SK-N-SH (cell line): ENCODE measurements around the gene CFAP99. TPM values are rescaled to one million over a fixed set of nuclear protein-coding genes. Genes with fewer than 3 reads are reported as not detected.

Source experiments
- CTCF ChIA-PET: fragments of 300-600, 350-600 bp; formaldehyde crosslinking; extraction: SDS; loops from one replicate; lab custom pipeline; 2021; lab: Yijun Ruan, JAX
- POLR2A ChIA-PET: fragments of 350-600 bp; sonication (Branson Sonifier 250); formaldehyde crosslinking; extraction: SDS; loops from one replicate; lab custom pipeline; 2020; ENCODE audit warnings: antibody characterized with exemption, inconsistent platforms; lab: Yijun Ruan, JAX
- DNase-seq: peaks from one replicate; pipeline ENCODE4 v3.0.0; 2012
- H2AFZ ChIP-seq: fragments of 200-600 bp; sonication (generic); 2 replicates; pipeline ENCODE4 v1.8.1; 2016; ENCODE audit warnings: antibody characterized with exemption, mild to moderate bottlenecking, low read depth
- H3F3A ChIP-seq: fragments of 200-600 bp; sonication (generic); replicated peaks from 2 replicates; pipeline ENCODE3; 2016; ENCODE audit warnings: antibody characterized with exemption, mild to moderate bottlenecking; ENCODE audit not compliant: insufficient read depth
- H3K27ac ChIP-seq, 2 experiments: fragments of 200-500 bp in 1 of 2; fragments of 200-600 bp in 1 of 2; sonication (Bioruptor generic) in 1 of 2; sonication (generic), shearing (Covaris generic) in 1 of 2; 2 replicates each; pipeline versions ENCODE4 v1.5.1 to v1.6.1; 2014 to 2016; ENCODE audit warnings: low read depth in 2 of 2, inconsistent platforms in 1 of 2, low read length in 1 of 2, mild to moderate bottlenecking in 1 of 2, mixed read lengths in 1 of 2
- H3K27me3 ChIP-seq: fragments of 200-600 bp; sonication (generic), shearing (Covaris generic); 2 replicates; pipeline ENCODE4 v1.6.1; 2016; ENCODE audit warnings: mixed run types; ENCODE audit not compliant: insufficient read depth
- H3K36me3 ChIP-seq, 2 experiments: fragments of 200-500 bp in 1 of 2; fragments of 200-600 bp in 1 of 2; sonication (Bioruptor generic) in 1 of 2; sonication (generic) in 1 of 2; replicated peaks in 1 of 2; 2 replicates each; pipeline versions ENCODE3 to v1.5.1; 2014 to 2016; ENCODE audit warnings: low read length in 1 of 2, mild to moderate bottlenecking in 1 of 2; ENCODE audit not compliant: insufficient read depth in 2 of 2, control insufficient read depth in 1 of 2
- H3K4me1 ChIP-seq, 2 experiments: fragments of 200-500 bp in 1 of 2; fragments of 200-600 bp in 1 of 2; sonication (Bioruptor generic) in 1 of 2; sonication (generic), shearing (Covaris generic) in 1 of 2; 2 replicates each; pipeline versions ENCODE4 v1.5.1 to v1.6.1; 2014 to 2016; ENCODE audit warnings: low read depth in 1 of 2, low read length in 1 of 2, mixed run types in 1 of 2; ENCODE audit not compliant: insufficient read depth in 2 of 2, control insufficient read depth in 1 of 2
- H3K4me2 ChIP-seq: fragments of 200-600 bp; sonication (generic), shearing (Covaris generic); 2 replicates; pipeline ENCODE4 v1.6.1; 2017; ENCODE audit warnings: mixed run types
- H3K4me3 ChIP-seq, 2 experiments: fragments of 200-500 bp in 1 of 2; fragments of 200-600 bp in 1 of 2; sonication (Bioruptor generic) in 1 of 2; sonication (generic), shearing (Covaris generic) in 1 of 2; 2 replicates each; pipeline versions ENCODE4 v1.5.1 to v1.8.1; 2014 to 2016; ENCODE audit warnings: low read depth in 2 of 2, inconsistent platforms in 1 of 2, low read length in 1 of 2, mild to moderate bottlenecking in 1 of 2, mixed read lengths in 1 of 2, moderate library complexity in 1 of 2
- H3K79me2 ChIP-seq: fragments of 200-600 bp; sonication (generic); 2 replicates; pipeline ENCODE4 v1.8.1; 2017; ENCODE audit warnings: mild to moderate bottlenecking; ENCODE audit not compliant: insufficient read depth
- H3K9ac ChIP-seq: fragments of 200-600 bp; sonication (generic); 2 replicates; pipeline ENCODE4 v1.6.1; 2017; ENCODE audit warnings: mixed run types
- H3K9me2 ChIP-seq: fragments of 200-600 bp; sonication (generic); 2 replicates; pipeline ENCODE4 v1.6.1; 2017; ENCODE audit warnings: mixed run types
- H3K9me3 ChIP-seq: fragments of 200-600 bp; sonication (generic); 2 replicates; pipeline ENCODE4 v1.6.1; 2017; ENCODE audit warnings: mixed run types, mild to moderate bottlenecking, moderate library complexity
- H4K20me1 ChIP-seq: fragments of 200-600 bp; sonication (generic); 2 replicates; pipeline ENCODE4 v1.6.1; 2017; ENCODE audit warnings: mild to moderate bottlenecking, mixed run types; ENCODE audit not compliant: insufficient read depth
- EP300 ChIP-seq, 2 experiments: IDR thresholded peaks; 2 replicates each; pipeline versions ENCODE4 v1.4.0 to v1.6.1; 2012; ENCODE audit warnings: borderline replicate concordance in 1 of 2, low read depth in 1 of 2, low read length in 1 of 2
- EZH2phosphoT487 ChIP-seq: fragments of 200-600 bp; sonication (generic); IDR thresholded peaks from 2 replicates; pipeline ENCODE4 v1.6.1; 2017; ENCODE audit warnings: low read depth, mixed run types, mild to moderate bottlenecking, antibody characterized with exemption, moderate library complexity, borderline replicate concordance
- FOXJ3 ChIP-seq: sonication (generic); formaldehyde crosslinking; IDR thresholded peaks from 2 replicates; pipeline ENCODE4 v1.5.1; 2020; ENCODE audit warnings: mild to moderate bottlenecking, missing genetic modification reagents
- GABPA ChIP-seq: IDR thresholded peaks from 2 replicates; pipeline ENCODE4 v1.4.0; 2012; ENCODE audit warnings: low read depth, mild to moderate bottlenecking
- JUND ChIP-seq: IDR thresholded peaks from 2 replicates; pipeline ENCODE4 v1.4.0; 2012
- MXI1 ChIP-seq: IDR thresholded peaks from 2 replicates; pipeline ENCODE4 v1.6.1; 2012; ENCODE audit warnings: mild to moderate bottlenecking, low read depth, low read length, improper control_type of control experiment
- NFIC ChIP-seq: IDR thresholded peaks from 2 replicates; pipeline ENCODE4 v1.4.0; 2012; ENCODE audit warnings: borderline replicate concordance
- NRF1 ChIP-seq: IDR thresholded peaks from 2 replicates; pipeline ENCODE4 v1.6.1; 2012; ENCODE audit warnings: low read depth, mild to moderate bottlenecking, low read length
- RCOR1 ChIP-seq: fragments of 150-350 bp; IDR thresholded peaks from 2 replicates; pipeline ENCODE4 v1.6.1; 2017; ENCODE audit warnings: antibody characterized with exemption, low read length
- RXRA ChIP-seq: IDR thresholded peaks from 2 replicates; pipeline ENCODE4 v1.4.0; 2012; ENCODE audit warnings: low read depth, mild to moderate bottlenecking, borderline replicate concordance
- SIN3A ChIP-seq: IDR thresholded peaks from 2 replicates; pipeline ENCODE4 v1.6.1; 2012; ENCODE audit warnings: low read depth, mild to moderate bottlenecking, low read length, moderate library complexity, borderline replicate concordance
- SMC3 ChIP-seq: IDR thresholded peaks from 2 replicates; pipeline ENCODE4 v1.6.1; 2012; ENCODE audit warnings: low read depth, low read length, improper control_type of control experiment
- TAF1 ChIP-seq: IDR thresholded peaks from 2 replicates; pipeline ENCODE4 v1.6.1; 2012; ENCODE audit warnings: low read depth, mild to moderate bottlenecking, low read length, moderate library complexity, borderline replicate concordance
- TCF12 ChIP-seq: IDR thresholded peaks from 2 replicates; pipeline ENCODE4 v1.4.0; 2012
- TEAD4 ChIP-seq: IDR thresholded peaks from 2 replicates; pipeline ENCODE4 v1.4.0; 2012; ENCODE audit warnings: mild to moderate bottlenecking, borderline replicate concordance; ENCODE audit not compliant: insufficient read depth
- USF1 ChIP-seq: IDR thresholded peaks from 2 replicates; pipeline ENCODE4 v1.4.0; 2012; ENCODE audit warnings: low read depth, borderline replicate concordance
- USF2 ChIP-seq: fragments of 150-350 bp; IDR thresholded peaks from 2 replicates; pipeline ENCODE4 v1.6.1; 2017; ENCODE audit warnings: antibody characterized with exemption, low read length, low read depth, borderline replicate concordance
- WGBS: methylation state at CpG from one replicate; pipeline ENCODE4 v1.1.6; 2017; ENCODE audit warnings: low lambda C conversion rate; 5-methylcytosine and 5-hydroxymethylcytosine counted together
- polyA plus RNA-seq, 3 experiments: library from polyadenylated mRNA; depleted of rRNA; stranded (reverse); fragments of >200 nt; gene quantifications; 2 replicates each; pipeline ENCODE4 v1.2.3, GENCODE V29; 2012
- TF ChIP-seq, protein P1 (sequence below): IDR thresholded peaks from 2 replicates; pipeline ENCODE4 v1.6.1; 2012; ENCODE audit warnings: mild to moderate bottlenecking, low read depth, low read length, moderate library complexity

Gene CFAP99
- polyA plus RNA-seq, 1 of the 3 experiments (the other 2 are of a cell fraction), result 0.13 TPM

DNA sequence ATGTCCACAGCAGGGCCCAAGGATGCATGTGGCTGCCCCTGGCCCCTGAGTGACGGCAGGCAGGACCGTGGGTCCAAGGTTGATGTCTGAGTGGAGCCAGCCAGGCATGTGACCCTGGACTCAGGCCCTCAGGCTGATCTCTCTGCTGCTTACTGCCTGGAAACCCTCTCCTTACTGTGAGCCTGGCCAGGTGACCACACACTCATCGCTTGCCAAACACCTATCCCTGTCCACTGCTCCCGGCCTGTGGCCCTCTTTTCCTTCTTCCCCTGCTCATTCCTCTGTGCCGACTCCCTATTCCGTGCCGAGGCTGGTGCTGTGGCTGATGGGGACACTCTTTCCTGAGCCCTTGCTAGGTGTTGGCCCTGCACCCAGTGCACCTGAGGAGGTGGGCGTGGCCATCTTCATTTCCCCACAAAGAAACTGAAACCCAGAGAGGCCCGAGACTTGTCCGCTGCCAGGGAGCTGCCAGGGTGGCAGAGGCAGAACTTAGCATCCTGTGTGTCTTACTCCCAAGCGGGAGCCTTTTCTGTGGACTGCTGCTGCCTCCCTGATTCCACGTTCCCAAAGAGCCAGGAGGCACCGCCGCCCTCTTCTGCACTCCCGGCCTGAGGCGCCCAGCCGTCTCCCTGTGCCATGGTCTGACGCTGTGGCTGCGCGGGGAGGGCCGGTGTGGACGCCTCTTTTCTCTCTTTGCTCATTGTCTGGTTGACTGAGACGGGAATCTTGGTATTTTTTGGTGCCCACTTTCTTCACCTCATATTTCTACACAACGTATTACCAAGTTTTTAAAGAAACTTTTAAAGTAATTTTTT is 38.9 kb downstream of the CFAP99 start:
- 87% methylated on average over 23 of the region's 24 CpGs for WGBS
- Histone ChIP-seq H4K20me1 (no peaks in the 10 kb centered on the region), H3K27me3 (no peaks in the 10 kb centered on the region), H3K9ac (no peak overlapping the region), H3K36me3 (no peaks in the 10 kb centered on the region), H3K27ac (no peak overlapping the region), H2AFZ (no peak overlapping the region), H3K4me3 (no peak overlapping the region), H3K4me1 (peaks cover 0 to 12% of the 10 kb centered on the region in 2 experiments; a peak in 1 of 4 replicates), H3K4me2 (no peak overlapping the region), H3K9me2 (no peaks in the 10 kb centered on the region), H3K9me3 (no peaks in the 10 kb centered on the region), H3K79me2 (no peaks in the 10 kb centered on the region), H3F3A (peaks cover 4% of the 10 kb centered on the region)
- ChIA-PET POLR2A (no interaction called here), CTCF (interaction anchor here (0.7 kb wide), 1 partner anchor 44 kb away, joined by 3 read pairs; no protein-coding TSS in a partner anchor)
- DNase-seq, result no peak
- TF ChIP-seq, protein P1, sequence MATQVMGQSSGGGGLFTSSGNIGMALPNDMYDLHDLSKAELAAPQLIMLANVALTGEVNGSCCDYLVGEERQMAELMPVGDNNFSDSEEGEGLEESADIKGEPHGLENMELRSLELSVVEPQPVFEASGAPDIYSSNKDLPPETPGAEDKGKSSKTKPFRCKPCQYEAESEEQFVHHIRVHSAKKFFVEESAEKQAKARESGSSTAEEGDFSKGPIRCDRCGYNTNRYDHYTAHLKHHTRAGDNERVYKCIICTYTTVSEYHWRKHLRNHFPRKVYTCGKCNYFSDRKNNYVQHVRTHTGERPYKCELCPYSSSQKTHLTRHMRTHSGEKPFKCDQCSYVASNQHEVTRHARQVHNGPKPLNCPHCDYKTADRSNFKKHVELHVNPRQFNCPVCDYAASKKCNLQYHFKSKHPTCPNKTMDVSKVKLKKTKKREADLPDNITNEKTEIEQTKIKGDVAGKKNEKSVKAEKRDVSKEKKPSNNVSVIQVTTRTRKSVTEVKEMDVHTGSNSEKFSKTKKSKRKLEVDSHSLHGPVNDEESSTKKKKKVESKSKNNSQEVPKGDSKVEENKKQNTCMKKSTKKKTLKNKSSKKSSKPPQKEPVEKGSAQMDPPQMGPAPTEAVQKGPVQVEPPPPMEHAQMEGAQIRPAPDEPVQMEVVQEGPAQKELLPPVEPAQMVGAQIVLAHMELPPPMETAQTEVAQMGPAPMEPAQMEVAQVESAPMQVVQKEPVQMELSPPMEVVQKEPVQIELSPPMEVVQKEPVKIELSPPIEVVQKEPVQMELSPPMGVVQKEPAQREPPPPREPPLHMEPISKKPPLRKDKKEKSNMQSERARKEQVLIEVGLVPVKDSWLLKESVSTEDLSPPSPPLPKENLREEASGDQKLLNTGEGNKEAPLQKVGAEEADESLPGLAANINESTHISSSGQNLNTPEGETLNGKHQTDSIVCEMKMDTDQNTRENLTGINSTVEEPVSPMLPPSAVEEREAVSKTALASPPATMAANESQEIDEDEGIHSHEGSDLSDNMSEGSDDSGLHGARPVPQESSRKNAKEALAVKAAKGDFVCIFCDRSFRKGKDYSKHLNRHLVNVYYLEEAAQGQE, result no peak
- no peak for TF ChIP-seq USF1
- no peak for TF ChIP-seq NRF1
- no peak for TF ChIP-seq USF2
- TF ChIP-seq TEAD4, result no peak
- no peak for TF ChIP-seq JUND
- TF ChIP-seq SIN3A, result no peak
- TF ChIP-seq FOXJ3 (CRISPR knock-in tag), result no peak
- no peak for TF ChIP-seq EP300 (IDR thresholded peaks at IDR 0.05; ENCODE audit: borderline replicate concordance in 1 of 2, low read depth in 1 of 2, low read length in 1 of 2)
- TF ChIP-seq TCF12, result no peak
- no peak for TF ChIP-seq SMC3
- TF ChIP-seq MXI1, result no peak
- no peak for TF ChIP-seq GABPA
- no peak for TF ChIP-seq RCOR1
- TF ChIP-seq RXRA, result no peak
- TF ChIP-seq NFIC, result no peak
- TF ChIP-seq TAF1, result no peak
- no peak for TF ChIP-seq EZH2phosphoT487
